ENCODE measurements around the gene ADAMTSL1. TPM values are rescaled to one million over a fixed set of nuclear protein-coding genes. Genes with fewer than 3 reads are reported as not detected.

The ADAMTSL1 gene
- polyA plus RNA-seq, 1 donor from 2014 or later, result 1.1 TPM

GRCh38 chr9:18672706-18673105 is 198.8 kb downstream of the ADAMTSL1 start:
- Histone ChIP-seq H3K27me3 (ENCODE audit: insufficient read depth, low read depth, low read length) (no peaks in the 10 kb centered on the region), H3K4me3 (ENCODE audit: low read length) (no peak overlapping the region), H3K4me2 (ENCODE audit: low read length) (no peak overlapping the region), H2AFZ (ENCODE audit: low read depth, low read length) (no peak overlapping the region), H3K79me2 (replicated peaks; ENCODE audit: insufficient read depth, low read length) (no peaks in the 10 kb centered on the region), H3K36me3 (ENCODE audit: insufficient read depth, low read length) (no peaks in the 10 kb centered on the region), H3K9ac (ENCODE audit: low read length) (no peak overlapping the region), H3K9me2 (ENCODE audit: insufficient read depth, low read length) (no peaks in the 10 kb centered on the region), H3K27ac (ENCODE audit: low read length) (no peak overlapping the region), H4K20me1 (ENCODE audit: insufficient read depth) (no peaks in the 10 kb centered on the region), H3F3A (ENCODE audit: insufficient read depth, low read length, poor library complexity, severe bottlenecking) (no peaks in the 10 kb centered on the region), H3K9me3 (ENCODE audit: low read length) (no peaks in the 10 kb centered on the region)
- no peak for TF ChIP-seq MXI1 (conservative IDR thresholded peaks at IDR 0.05; ENCODE audit: poor library complexity, severe bottlenecking)
- no peak for TF ChIP-seq POLR2AphosphoS5 (IDR thresholded peaks at IDR 0.05)
- TF ChIP-seq TAF1 (IDR thresholded peaks at IDR 0.05; ENCODE audit: low read depth), result no peak
- no peak for TF ChIP-seq CTCF (IDR thresholded peaks at IDR 0.05; ENCODE audit: poor library complexity, severe bottlenecking)
- TF ChIP-seq SMC3 (conservative IDR thresholded peaks at IDR 0.05; ENCODE audit: poor library complexity), result no peak
- no peak for TF ChIP-seq RAD21 (conservative IDR thresholded peaks at IDR 0.05)
- no peak for TF ChIP-seq EZH2 (IDR thresholded peaks at IDR 0.05; ENCODE audit: borderline replicate concordance, insufficient read depth, low read length, poor library complexity, severe bottlenecking)
- TF ChIP-seq EP300 (conservative IDR thresholded peaks at IDR 0.05; ENCODE audit: poor library complexity, severe bottlenecking), result no peak
- TF ChIP-seq REST (IDR thresholded peaks at IDR 0.05; ENCODE audit: borderline replicate concordance), result no peak

GRCh38 chr9:18673179-18673578 is 199.2 kb downstream of the ADAMTSL1 start:
- H3K79me2 ChIP-seq (replicated peaks; ENCODE audit: insufficient read depth, low read length), result no peaks in the 10 kb centered on the region
- no peaks in the 10 kb centered on the region for H4K20me1 ChIP-seq (ENCODE audit: insufficient read depth)
- H3F3A ChIP-seq (ENCODE audit: insufficient read depth, low read length, poor library complexity, severe bottlenecking), result no peaks in the 10 kb centered on the region
- H3K36me3 ChIP-seq (ENCODE audit: insufficient read depth, low read length), result no peaks in the 10 kb centered on the region
- H2AFZ ChIP-seq (ENCODE audit: low read depth, low read length), result no peak overlapping the region
- no peak overlapping the region for H3K9ac ChIP-seq (ENCODE audit: low read length)
- TF ChIP-seq EZH2 (IDR thresholded peaks at IDR 0.05; ENCODE audit: borderline replicate concordance, insufficient read depth, low read length, poor library complexity, severe bottlenecking) (no peak), CTCF (IDR thresholded peaks at IDR 0.05; ENCODE audit: poor library complexity, severe bottlenecking) (no peak), POLR2AphosphoS5 (IDR thresholded peaks at IDR 0.05) (no peak), SMC3 (conservative IDR thresholded peaks at IDR 0.05; ENCODE audit: poor library complexity) (no peak)
- no peaks in the 10 kb centered on the region for H3K27me3 ChIP-seq (ENCODE audit: insufficient read depth, low read depth, low read length)
- no peak overlapping the region for H3K27ac ChIP-seq (ENCODE audit: low read length)
- no peak overlapping the region for H3K4me3 ChIP-seq (ENCODE audit: low read length)
- no peak overlapping the region for H3K4me2 ChIP-seq (ENCODE audit: low read length)
- H3K9me2 ChIP-seq (ENCODE audit: insufficient read depth, low read length), result no peaks in the 10 kb centered on the region
- H3K9me3 ChIP-seq (ENCODE audit: low read length), result no peaks in the 10 kb centered on the region

Data from neural cell (in vitro differentiated cells).